IMR-90 (cell line): ENCODE results near the gene ACTR2. TPM values are rescaled to one million over a fixed set of nuclear protein-coding genes. Genes with fewer than 3 reads are reported as not detected.

Experiments
- ATAC-seq: fragments of 200-7000 bp; cut with Tn5 transposase; 2 replicates; pipeline ENCODE4 v1.9.1; 2020; ENCODE audit warnings: low read depth, mild to moderate bottlenecking, moderate library complexity
- BruUV-seq: library from RNA; stranded (reverse); fragments of 400-500 nt; replicated peaks from 2 replicates; lab custom pipeline; 2021; lab: Mats Ljungman, UMichigan
- CTCF ChIA-PET: fragments of 300-600 bp; formaldehyde crosslinking; extraction: SDS; loops from one replicate; lab custom pipeline; 2021; ENCODE audit warnings: antibody characterized with exemption; lab: Yijun Ruan, JAX
- POLR2A ChIA-PET: fragments of 300-600 bp; sonication (Branson Sonifier 250); formaldehyde crosslinking; loops from one replicate; lab custom pipeline; 2022; ENCODE audit warnings: antibody characterized with exemption; ENCODE audit not compliant: unreplicated experiment; lab: Charles Lee
- DNase-seq: peaks from one replicate; pipeline ENCODE4 v3.0.0; 2013
- H2AFZ ChIP-seq: replicated peaks from 2 replicates; pipeline ENCODE3; 2013; ENCODE audit warnings: low read length, mild to moderate bottlenecking; ENCODE audit not compliant: poor library complexity
- H2AK5ac ChIP-seq: 2 replicates; pipeline ENCODE4 v1.6.1; 2013; ENCODE audit warnings: low read depth, low read length, inconsistent platforms
- H2AK9ac ChIP-seq: replicated peaks from 2 replicates; pipeline ENCODE3; 2013; ENCODE audit warnings: mild to moderate bottlenecking, low read depth, low read length, moderate library complexity; ENCODE audit not compliant: poor library complexity
- H2BK120ac ChIP-seq: 2 replicates; pipeline ENCODE4 v1.6.1; 2013; ENCODE audit warnings: low read depth, low read length, inconsistent platforms
- H2BK15ac ChIP-seq: 3 replicates; pipeline ENCODE4 v1.6.1; 2013; ENCODE audit warnings: low read depth, low read length, inconsistent platforms
- H2BK20ac ChIP-seq: 2 replicates; pipeline ENCODE4 v1.6.1; 2013; ENCODE audit warnings: low read depth, mild to moderate bottlenecking, inconsistent platforms, low read length, moderate library complexity
- H2BK5ac ChIP-seq: 2 replicates; pipeline ENCODE4 v1.6.1; 2013; ENCODE audit warnings: mild to moderate bottlenecking, low read depth, low read length, inconsistent platforms; ENCODE audit not compliant: poor library complexity, severe bottlenecking
- H3K14ac ChIP-seq: replicated peaks from 2 replicates; pipeline ENCODE4 v1.6.1; 2013; ENCODE audit warnings: low read depth, low read length, inconsistent platforms
- H3K18ac ChIP-seq: 2 replicates; pipeline ENCODE4 v1.6.1; 2013; ENCODE audit warnings: low read depth, low read length, control low read depth
- H3K23ac ChIP-seq: 2 replicates; pipeline ENCODE4 v1.6.1; 2013; ENCODE audit warnings: low read depth, low read length, inconsistent platforms
- H3K27ac ChIP-seq: 2 replicates; pipeline ENCODE4 v1.5.1; 2013; ENCODE audit warnings: mild to moderate bottlenecking, control low read depth, low read length; ENCODE audit not compliant: insufficient read depth
- H3K27me3 ChIP-seq: 2 replicates; pipeline ENCODE4 v1.6.1; 2013; ENCODE audit warnings: low read length; ENCODE audit not compliant: control insufficient read depth, insufficient read depth
- H3K36me3 ChIP-seq: 2 replicates; pipeline ENCODE4 v1.6.1; 2013; ENCODE audit warnings: low read length, mixed read lengths; ENCODE audit not compliant: control insufficient read depth, insufficient read depth
- H3K4ac ChIP-seq: 2 replicates; pipeline ENCODE4 v1.6.1; 2013; ENCODE audit warnings: low read depth, low read length, inconsistent platforms
- H3K4me1 ChIP-seq: 2 replicates; pipeline ENCODE4 v1.6.1; 2013; ENCODE audit warnings: low read length, mixed read lengths; ENCODE audit not compliant: control insufficient read depth, insufficient read depth
- H3K4me2 ChIP-seq: 2 replicates; pipeline ENCODE4 v1.6.1; 2013; ENCODE audit warnings: low read depth, mild to moderate bottlenecking, control low read depth, low read length, moderate library complexity
- H3K4me3 ChIP-seq: 2 replicates; pipeline ENCODE4 v1.5.1; 2013; ENCODE audit warnings: low read depth, mild to moderate bottlenecking, control low read depth, low read length, moderate library complexity; ENCODE audit not compliant: insufficient read depth
- H3K56ac ChIP-seq: 2 replicates; pipeline ENCODE4 v1.6.1; 2013; ENCODE audit warnings: low read length, inconsistent platforms; ENCODE audit not compliant: insufficient read depth; ENCODE audit errors: extremely low read depth
- H3K79me1 ChIP-seq, 2 experiments: 2 replicates each; pipeline ENCODE4 v1.6.1; 2013; ENCODE audit warnings: low read length in 2 of 2, inconsistent platforms in 1 of 2, low read depth in 1 of 2
- H3K9ac ChIP-seq: 2 replicates; pipeline ENCODE4 v1.6.1; 2013; ENCODE audit warnings: low read depth, low read length, control low read depth
- H3K9me1 ChIP-seq: 2 replicates; pipeline ENCODE4 v1.6.1; 2013; ENCODE audit warnings: low read length, inconsistent platforms; ENCODE audit not compliant: insufficient read depth
- H3K9me3 ChIP-seq: 2 replicates; pipeline ENCODE4 v1.6.1; 2013; ENCODE audit warnings: low read length; ENCODE audit not compliant: control insufficient read depth, insufficient read depth
- H4K20me1 ChIP-seq: 2 replicates; pipeline ENCODE4 v1.6.1; 2013; ENCODE audit warnings: low read length, inconsistent platforms; ENCODE audit not compliant: insufficient read depth
- H4K5ac ChIP-seq: 2 replicates; pipeline ENCODE4 v1.6.1; 2013; ENCODE audit warnings: mild to moderate bottlenecking, low read depth, low read length, control low read depth
- H4K8ac ChIP-seq, 2 experiments: 2 replicates each; pipeline ENCODE4 v1.6.1; 2013; ENCODE audit warnings: low read depth in 2 of 2, low read length in 2 of 2, control low read depth in 1 of 2, inconsistent platforms in 1 of 2
- H4K91ac ChIP-seq: 2 replicates; pipeline ENCODE4 v1.6.1; 2013; ENCODE audit warnings: low read depth, low read length, inconsistent platforms; ENCODE audit not compliant: insufficient read depth
- FOS ChIP-seq: fragments of 150-350 bp; IDR thresholded peaks from 2 replicates; pipeline ENCODE4 v1.6.1; 2016; ENCODE audit warnings: low read depth, low read length
- MAFK ChIP-seq: IDR thresholded peaks from 2 replicates; pipeline ENCODE4 v1.6.1; 2012; ENCODE audit warnings: low read depth, low read length, improper control_type of control experiment
- MAZ ChIP-seq: IDR thresholded peaks from 2 replicates; pipeline ENCODE4 v1.6.1; 2012; ENCODE audit warnings: low read depth, mild to moderate bottlenecking, low read length, improper control_type of control experiment, moderate library complexity, borderline replicate concordance
- MXI1 ChIP-seq: IDR thresholded peaks from 2 replicates; pipeline ENCODE4 v1.6.1; 2012; ENCODE audit warnings: low read depth, mild to moderate bottlenecking, low read length, moderate library complexity, borderline replicate concordance
- POLR2A ChIP-seq: IDR thresholded peaks from 2 replicates; pipeline ENCODE4 v1.6.1; 2012; ENCODE audit warnings: mild to moderate bottlenecking, low read depth, low read length
- RFX5 ChIP-seq: IDR thresholded peaks from 2 replicates; pipeline ENCODE4 v1.8.0; 2012; ENCODE audit warnings: low read depth, mild to moderate bottlenecking, low read length, moderate library complexity
- SMC3 ChIP-seq: fragments of 150-350 bp; IDR thresholded peaks from 2 replicates; pipeline ENCODE4 v1.6.1; 2016; ENCODE audit warnings: low read depth, mild to moderate bottlenecking, antibody characterized with exemption, low read length, moderate library complexity
- WGBS, 2 experiments: methylation state at CpG; one replicate each; pipeline versions ENCODE4 v1.1.5 to v1.1.7; 2013; ENCODE audit warnings: missing lambda C conversion rate in 2 of 2; ENCODE audit not compliant: insufficient read length in 1 of 2; ENCODE audit errors: extremely low coverage in 2 of 2; 5-methylcytosine and 5-hydroxymethylcytosine counted together
- dilution Hi-C: fragments of 300-500 bp; cut with HindIII; formaldehyde crosslinking; loops from one replicate; pipeline ENCODE4 v1.14.3; 2018; ENCODE audit warnings: low sequenced_read_pairs; ENCODE audit not compliant: unreplicated experiment
- in situ Hi-C: fragments of 300-500 bp; cut with MboI; formaldehyde crosslinking; loops from 3 replicates; pipeline ENCODE4 v1.14.3; 2019; ENCODE audit warnings: low sequenced_read_pairs, inconsistent platforms, mixed read lengths
- intact Hi-C: fragments of 100-400 bp; cut with micrococcal nuclease; formaldehyde crosslinking; loops from 2 replicates; pipeline ENCODE4 v1.10.0; 2022
- polyA plus RNA-seq, 3 experiments: library from polyadenylated mRNA; depleted of rRNA; stranded (reverse); fragments of >200 nt; gene quantifications; 2 replicates each; pipeline ENCODE4 v1.2.3, GENCODE V29; 2012; ENCODE audit warnings: low replicate concordance in 1 of 3
- total RNA-seq: library from RNA; depleted of rRNA; stranded (reverse); fragments of >200 nt; gene quantifications from 2 replicates; pipeline ENCODE4 v1.2.3, GENCODE V29; 2012
- TF ChIP-seq, protein P1 (sequence below): fragments of 150-350 bp; IDR thresholded peaks from 2 replicates; pipeline ENCODE4 v1.6.1; 2016; ENCODE audit warnings: low read depth, mild to moderate bottlenecking, low read length, moderate library complexity, borderline replicate concordance

ACTR2 gene
- total and polyA plus RNA-seq, 2 of the 4 experiments (the other 2 are of a cell fraction): 141 to 205 TPM

DNA sequence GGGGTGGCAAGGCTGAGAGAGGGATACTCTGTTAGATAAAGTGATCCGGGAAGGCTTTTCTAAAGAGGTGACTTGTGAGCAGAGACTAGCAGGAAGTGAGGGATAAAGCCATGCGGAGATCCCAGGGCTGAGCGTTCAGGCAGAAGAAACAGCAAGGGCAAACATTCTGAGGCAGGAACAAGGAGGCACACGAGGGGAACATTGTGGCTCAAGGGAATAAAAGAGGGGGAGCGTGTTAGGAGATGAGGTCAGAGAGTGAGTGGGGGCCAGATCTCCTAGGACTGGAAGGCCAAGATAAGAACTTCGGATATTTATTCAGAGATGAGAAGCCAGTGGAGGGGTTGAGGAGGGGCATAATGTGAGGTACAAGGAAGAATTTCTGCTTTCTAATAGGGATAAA is 67.1 kb downstream of the ACTR2 start:
- no peak overlapping the region for H2BK15ac ChIP-seq
- H4K5ac ChIP-seq: no peak overlapping the region
- dilution Hi-C loops (no loop called here), in situ Hi-C loops (no loop called here), intact Hi-C loops (no loop called here)
- H3K9me3 ChIP-seq: no peaks in the 10 kb centered on the region
- H4K91ac ChIP-seq: no peak overlapping the region
- no peak for DNase-seq
- 0 out of 2 replicates have a peak overlapping the region, but pooled peaks have one; percentile 56 for H2AK5ac ChIP-seq
- H2AFZ ChIP-seq: no peak overlapping the region
- H4K20me1 ChIP-seq: no peaks in the 10 kb centered on the region
- no peaks in the 10 kb centered on the region for H3K36me3 ChIP-seq
- POLR2A ChIA-PET: no interaction called here
- H3K4me1 ChIP-seq: peaks cover 4% of the 10 kb centered on the region
- no peak overlapping the region for H2BK120ac ChIP-seq
- no peak overlapping the region for H2BK20ac ChIP-seq
- no peak overlapping the region for H3K4ac ChIP-seq
- WGBS, 2 experiments: 62% methylated on average over 5 of the region's 6 CpGs; no CpG with 5 or more reads in 1 of the 2 experiments
- no peak overlapping the region for H2AK9ac ChIP-seq
- no TSS peak for BruUV-seq
- ATAC-seq: no peak
- no peak overlapping the region for H3K56ac ChIP-seq
- H3K9ac ChIP-seq: no peak overlapping the region
- H4K8ac ChIP-seq: no peak overlapping the region
- no peak for TF ChIP-seq MAZ
- TF ChIP-seq SMC3: no peak
- TF ChIP-seq, protein P1, sequence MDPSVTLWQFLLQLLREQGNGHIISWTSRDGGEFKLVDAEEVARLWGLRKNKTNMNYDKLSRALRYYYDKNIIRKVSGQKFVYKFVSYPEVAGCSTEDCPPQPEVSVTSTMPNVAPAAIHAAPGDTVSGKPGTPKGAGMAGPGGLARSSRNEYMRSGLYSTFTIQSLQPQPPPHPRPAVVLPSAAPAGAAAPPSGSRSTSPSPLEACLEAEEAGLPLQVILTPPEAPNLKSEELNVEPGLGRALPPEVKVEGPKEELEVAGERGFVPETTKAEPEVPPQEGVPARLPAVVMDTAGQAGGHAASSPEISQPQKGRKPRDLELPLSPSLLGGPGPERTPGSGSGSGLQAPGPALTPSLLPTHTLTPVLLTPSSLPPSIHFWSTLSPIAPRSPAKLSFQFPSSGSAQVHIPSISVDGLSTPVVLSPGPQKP: no peak
- TF ChIP-seq MXI1: no peak
- no peak for TF ChIP-seq FOS
- no peak for TF ChIP-seq MAFK
- no peak for TF ChIP-seq POLR2A
- no peak for TF ChIP-seq RFX5
- H3K4me3 ChIP-seq: no peak overlapping the region
- H3K27ac ChIP-seq: no peak overlapping the region
- H3K14ac ChIP-seq: no peak overlapping the region
- no peak overlapping the region for H3K4me2 ChIP-seq
- H3K27me3 ChIP-seq: peaks cover 3% of the 10 kb centered on the region; the same call in 1 of the 2 replicates
- peaks cover 10% of the 10 kb centered on the region for H3K9me1 ChIP-seq
- no peak overlapping the region for H2BK5ac ChIP-seq
- H3K79me1 ChIP-seq: peaks cover 0 to 3% of the 10 kb centered on the region in 2 experiments; a peak in 1 of 4 replicates
- CTCF ChIA-PET: no interaction called here
- no peak overlapping the region for H3K18ac ChIP-seq
- H3K23ac ChIP-seq: no peak overlapping the region
